Activated T-cell treated with anti-CD3 and anti-CD28 coated beads, Interleukin-2, amount 50 U/mL, for 24 hours (primary cell): ENCODE results near the gene ITPR1.

Experiments
- DNase-seq: peaks from one replicate; pipeline ENCODE4 v3.0.0-alpha.2; 2020
- H3K27ac Mint-ChIP-seq: 2 replicates; pipeline ENCODE4 v1.8.0; 2020; ENCODE audit warnings: mild to moderate bottlenecking, mixed read lengths
- H3K27me3 Mint-ChIP-seq: 2 replicates; pipeline ENCODE4 v1.8.0; 2020; ENCODE audit warnings: mixed read lengths
- H3K36me3 Mint-ChIP-seq: 2 replicates; pipeline ENCODE4 v1.8.0; 2020; ENCODE audit warnings: low read depth, mixed read lengths
- H3K4me1 Mint-ChIP-seq: 2 replicates; pipeline ENCODE4 v1.8.0; 2020; ENCODE audit warnings: low read depth, mixed read lengths
- H3K4me3 Mint-ChIP-seq: 2 replicates; pipeline ENCODE4 v1.8.0; 2020; ENCODE audit warnings: mild to moderate bottlenecking, moderate library complexity, mixed read lengths
- H3K9me3 Mint-ChIP-seq: 2 replicates; pipeline ENCODE4 v1.8.0; 2020; ENCODE audit warnings: mixed read lengths

ITPR1 gene

DNA sequence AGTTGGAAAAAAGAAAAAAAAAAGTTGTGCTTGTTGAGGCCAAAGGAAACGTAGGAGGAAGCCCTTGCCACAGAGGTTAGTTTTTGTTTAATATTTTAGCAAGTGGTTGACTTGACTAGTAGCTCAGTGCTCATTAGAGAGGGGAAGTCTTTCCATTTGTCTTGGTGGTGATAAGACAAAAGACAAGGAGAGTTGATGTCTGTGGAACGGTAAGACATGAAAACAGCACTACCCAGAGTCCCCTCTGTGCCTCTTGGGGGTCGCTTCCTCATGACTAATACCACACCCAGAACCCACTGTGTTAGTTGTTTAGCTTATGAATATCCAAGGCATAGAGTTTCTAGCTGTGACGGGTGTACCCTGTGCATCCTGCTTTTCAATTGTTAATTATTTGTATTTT, 211.4 kb downstream of the ITPR1 start:
- peaks cover 3% of the 10 kb centered on the region for H3K4me1 Mint-ChIP-seq
- no peaks in the 10 kb centered on the region for H3K9me3 Mint-ChIP-seq
- H3K36me3 Mint-ChIP-seq: peaks cover 75% of the 10 kb centered on the region
- DNase-seq: no peak
- no peaks in the 10 kb centered on the region for H3K27me3 Mint-ChIP-seq
- H3K27ac Mint-ChIP-seq: peak overlapping the region; percentile 20
- H3K4me3 Mint-ChIP-seq: no peak overlapping the region

DNA sequence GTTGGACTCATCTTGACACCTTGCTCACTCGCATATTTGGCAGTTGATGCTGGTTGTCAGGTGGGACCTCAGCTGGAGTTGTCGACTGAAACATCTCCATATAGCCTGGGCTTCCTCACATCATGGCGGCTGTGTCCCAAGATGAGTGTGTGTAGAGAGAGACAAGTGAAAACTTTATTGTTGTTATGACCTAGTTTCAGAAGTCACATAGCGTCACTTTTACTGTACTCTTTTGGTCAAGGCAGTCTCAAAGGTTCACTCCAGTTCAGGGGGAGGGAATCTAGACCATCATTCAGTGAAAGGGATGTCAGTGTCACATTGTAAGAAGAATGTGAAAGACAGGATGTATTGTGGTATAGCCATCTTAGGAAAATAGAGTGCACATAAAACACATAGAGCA, 214.2 kb downstream of the ITPR1 start:
- peak overlapping the region; percentile 30 for H3K27ac Mint-ChIP-seq
- no peaks in the 10 kb centered on the region for H3K27me3 Mint-ChIP-seq
- no peak overlapping the region for H3K4me3 Mint-ChIP-seq
- no peaks in the 10 kb centered on the region for H3K9me3 Mint-ChIP-seq
- no peak for DNase-seq
- H3K4me1 Mint-ChIP-seq: peaks cover 6% of the 10 kb centered on the region
- peaks cover 66% of the 10 kb centered on the region for H3K36me3 Mint-ChIP-seq

DNA sequence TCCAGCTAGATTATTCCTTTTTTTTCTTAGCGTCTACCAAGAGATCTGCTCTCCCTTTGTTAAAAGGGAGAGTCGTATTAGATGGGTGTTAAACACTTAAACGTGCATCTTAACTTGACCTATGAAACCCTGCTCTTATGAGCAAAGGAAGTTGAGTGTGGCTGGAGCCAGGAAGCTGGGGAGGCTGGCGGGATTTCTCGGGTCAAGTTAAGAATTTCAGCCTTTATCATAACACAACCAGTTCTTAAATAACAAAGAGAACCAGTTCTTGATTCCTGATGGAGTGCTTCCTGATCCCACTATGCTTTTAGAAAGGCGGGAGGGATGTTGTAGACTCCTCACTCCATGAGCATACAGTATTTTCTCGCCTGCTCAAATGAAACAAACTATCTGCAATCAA, 215.1 kb downstream of the ITPR1 start:
- Mint-ChIP-seq H3K27ac (no peak overlapping the region), H3K4me1 (peaks cover 4% of the 10 kb centered on the region), H3K36me3 (peaks cover 66% of the 10 kb centered on the region), H3K9me3 (no peaks in the 10 kb centered on the region), H3K4me3 (no peak overlapping the region), H3K27me3 (no peaks in the 10 kb centered on the region)
- no peak for DNase-seq

DNA sequence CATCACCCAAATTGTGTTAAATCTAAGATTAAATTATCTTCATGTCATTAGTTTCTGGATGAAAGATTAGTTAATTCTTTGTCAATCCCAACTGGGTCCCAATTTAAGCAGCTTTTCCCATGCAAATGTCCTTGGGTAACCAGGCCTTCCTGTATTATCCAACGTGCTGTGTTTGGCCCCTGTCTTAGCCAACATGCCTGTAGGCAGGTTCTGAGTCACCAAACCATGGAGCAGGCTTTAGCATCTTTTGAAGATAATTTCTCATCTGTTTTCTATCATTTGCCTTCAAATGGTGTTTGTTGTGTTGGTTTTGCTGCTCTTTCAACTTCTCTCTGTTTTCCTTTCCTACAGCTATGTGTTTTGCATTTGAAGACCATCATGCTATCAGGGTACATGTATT, 216.2 kb downstream of the ITPR1 start:
- peaks cover 3% of the 10 kb centered on the region for H3K4me1 Mint-ChIP-seq
- peaks cover 68% of the 10 kb centered on the region for H3K36me3 Mint-ChIP-seq

DNA sequence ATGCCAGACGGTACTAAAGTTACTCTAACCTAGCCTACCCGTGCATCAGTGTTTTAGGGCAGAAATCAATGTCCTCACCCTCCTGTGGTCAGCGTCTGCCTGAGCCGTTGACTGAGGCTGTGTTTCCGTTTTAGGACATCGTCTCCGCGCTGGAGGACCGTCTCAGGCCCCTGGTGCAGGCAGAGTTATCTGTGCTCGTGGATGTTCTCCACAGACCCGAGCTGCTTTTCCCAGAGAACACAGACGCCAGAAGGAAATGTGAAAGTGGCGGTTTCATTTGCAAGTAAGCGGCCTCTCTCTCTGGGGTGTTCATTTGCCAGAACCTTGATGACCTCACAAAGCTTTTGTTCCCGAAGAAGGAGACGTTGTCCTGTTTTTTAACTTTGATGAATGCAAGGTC, 217.0 kb downstream of the ITPR1 start:
- H3K4me3 Mint-ChIP-seq: no peak overlapping the region
- no peak for DNase-seq
- no peaks in the 10 kb centered on the region for H3K27me3 Mint-ChIP-seq
- peaks cover 3% of the 10 kb centered on the region for H3K4me1 Mint-ChIP-seq
- no peak overlapping the region for H3K27ac Mint-ChIP-seq
- H3K9me3 Mint-ChIP-seq: no peaks in the 10 kb centered on the region
- H3K36me3 Mint-ChIP-seq: peaks cover 68% of the 10 kb centered on the region

More for the DNA sequence above, 216.2 kb downstream of the ITPR1 start:
- no peaks in the 10 kb centered on the region for H3K9me3 Mint-ChIP-seq
- no peak overlapping the region for H3K4me3 Mint-ChIP-seq
- H3K27me3 Mint-ChIP-seq: no peaks in the 10 kb centered on the region
- H3K27ac Mint-ChIP-seq: no peak overlapping the region
- no peak for DNase-seq

DNA sequence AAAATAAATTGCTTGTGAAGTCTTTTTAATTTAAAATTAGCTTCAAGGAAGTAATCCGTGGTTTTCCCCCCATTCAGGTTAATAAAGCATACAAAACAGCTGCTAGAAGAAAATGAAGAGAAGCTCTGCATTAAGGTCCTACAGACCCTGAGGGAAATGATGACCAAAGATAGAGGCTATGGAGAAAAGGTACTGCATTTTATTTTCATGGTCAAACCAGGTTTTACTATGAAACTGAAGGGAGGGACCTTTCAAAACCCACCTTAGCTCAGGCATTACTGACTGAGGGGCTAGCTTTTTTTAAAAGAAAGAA, 218.5 kb downstream of the ITPR1 start:
- Mint-ChIP-seq H3K27me3 (no peaks in the 10 kb centered on the region), H3K4me1 (peaks cover 3% of the 10 kb centered on the region), H3K27ac (no peak overlapping the region), H3K9me3 (no peaks in the 10 kb centered on the region), H3K36me3 (peaks cover 60% of the 10 kb centered on the region), H3K4me3 (no peak overlapping the region)
- DNase-seq: no peak

DNA sequence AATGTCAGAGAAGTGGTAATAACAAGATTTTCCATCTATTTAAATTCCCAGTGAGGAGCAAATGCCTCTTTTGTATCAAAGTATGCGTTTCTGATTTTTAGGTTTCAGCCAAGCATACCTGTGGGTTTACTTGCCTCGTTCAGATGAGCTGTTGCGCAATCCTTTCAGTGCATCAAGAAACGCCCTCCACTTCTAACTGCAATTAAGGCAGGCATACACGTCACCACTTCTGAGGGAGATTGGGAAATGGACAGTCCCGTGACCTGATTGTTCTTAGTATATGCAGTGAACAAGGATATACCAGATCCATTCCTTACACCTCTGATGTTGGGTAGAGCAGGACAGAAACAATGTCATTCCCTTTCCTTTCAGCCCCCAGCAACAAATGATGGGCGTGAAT, 219.0 kb downstream of the ITPR1 start:
- no peaks in the 10 kb centered on the region for H3K27me3 Mint-ChIP-seq
- DNase-seq: no peak
- peaks cover 59% of the 10 kb centered on the region for H3K36me3 Mint-ChIP-seq

DNA sequence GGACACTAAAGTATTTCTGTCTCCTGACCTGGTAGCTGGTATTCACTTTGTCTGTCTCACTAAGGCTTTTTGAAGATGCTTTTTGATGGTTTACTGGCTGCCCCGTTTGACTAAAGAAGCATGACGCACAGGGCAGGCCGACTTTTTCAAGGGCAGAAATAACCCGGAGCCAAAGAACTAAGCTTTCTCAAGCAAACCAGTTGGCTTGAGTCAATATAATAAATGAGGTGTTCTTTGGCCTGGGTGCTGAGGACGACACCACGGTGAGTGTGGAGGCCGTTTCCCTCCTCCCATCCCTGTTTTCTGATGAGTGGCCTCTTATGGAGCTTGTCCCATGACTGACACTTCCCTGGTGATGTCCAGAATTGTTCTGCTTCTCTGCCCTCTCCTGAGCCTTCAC, 220.9 kb downstream of the ITPR1 start:
- H3K27me3 Mint-ChIP-seq: no peaks in the 10 kb centered on the region
- H3K9me3 Mint-ChIP-seq: no peaks in the 10 kb centered on the region
- no peak overlapping the region for H3K4me3 Mint-ChIP-seq
- peaks cover 3% of the 10 kb centered on the region for H3K4me1 Mint-ChIP-seq
- peaks cover 73% of the 10 kb centered on the region for H3K36me3 Mint-ChIP-seq
- H3K27ac Mint-ChIP-seq: no peak overlapping the region
- no peak for DNase-seq

More for the DNA sequence above, 219.0 kb downstream of the ITPR1 start:
- H3K4me1 Mint-ChIP-seq: peaks cover 3% of the 10 kb centered on the region
- no peak overlapping the region for H3K4me3 Mint-ChIP-seq
- no peaks in the 10 kb centered on the region for H3K9me3 Mint-ChIP-seq
- no peak overlapping the region for H3K27ac Mint-ChIP-seq

DNA sequence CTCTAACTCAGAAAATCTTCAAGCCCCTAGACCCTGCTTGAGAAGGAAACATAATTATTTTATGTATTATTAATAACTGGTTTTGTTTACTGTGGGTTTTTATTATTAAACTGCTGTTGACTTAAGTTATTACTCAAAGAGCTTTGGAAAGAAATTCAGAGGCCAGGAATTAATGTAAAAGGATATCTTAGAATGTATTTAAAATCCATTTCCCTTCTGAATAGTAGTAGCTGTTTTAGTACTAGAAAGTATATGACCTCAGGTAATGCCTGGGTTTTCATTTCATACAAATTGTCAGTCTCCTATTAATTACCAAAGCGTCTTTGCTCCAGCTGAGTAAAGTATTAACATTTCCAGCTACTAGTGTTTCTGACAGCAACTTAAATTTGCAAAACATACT, 223.1 kb downstream of the ITPR1 start:
- Mint-ChIP-seq H3K36me3 (peaks cover 78% of the 10 kb centered on the region), H3K9me3 (no peaks in the 10 kb centered on the region)

DNA sequence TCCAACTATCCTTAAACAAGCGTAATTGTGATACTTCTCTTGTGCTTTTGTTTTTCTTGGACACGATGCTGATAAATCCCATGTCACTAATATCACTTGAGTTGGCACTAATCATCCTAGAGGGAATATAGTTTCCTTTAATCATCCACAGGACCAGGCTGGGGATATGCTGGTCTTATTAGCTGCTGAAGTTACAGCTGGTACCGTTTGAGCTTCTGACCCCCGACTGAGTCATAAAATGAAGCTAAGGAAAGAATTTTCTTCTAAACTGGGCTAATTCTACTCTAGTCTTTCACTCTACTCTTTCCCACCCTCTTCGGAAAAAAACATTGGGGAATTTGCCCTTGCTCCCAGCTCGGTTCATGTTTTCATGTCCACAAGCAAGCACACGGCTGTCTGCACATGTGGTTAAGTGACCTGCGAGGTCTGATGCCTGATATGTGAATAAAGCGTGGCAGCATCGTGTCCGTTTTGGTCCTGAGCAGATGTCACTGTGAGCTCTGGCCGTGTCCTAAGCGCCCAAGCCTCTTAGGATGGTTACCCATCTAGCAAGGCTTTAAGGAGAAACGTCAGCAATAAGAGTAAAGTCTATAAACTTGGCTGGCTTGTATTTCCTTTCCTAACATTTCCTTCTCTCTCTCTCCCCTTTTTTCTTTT, 223.7 kb downstream of the ITPR1 start:
- Mint-ChIP-seq H3K4me3 (no peak overlapping the region), H3K9me3 (no peaks in the 10 kb centered on the region), H3K4me1 (peaks cover 14% of the 10 kb centered on the region), H3K27ac (no peak overlapping the region), H3K36me3 (peaks cover 77% of the 10 kb centered on the region), H3K27me3 (no peaks in the 10 kb centered on the region)
- DNase-seq: no peak

More for the DNA sequence above, 223.1 kb downstream of the ITPR1 start:
- DNase-seq: no peak
- Mint-ChIP-seq H3K4me3 (no peak overlapping the region), H3K27me3 (no peaks in the 10 kb centered on the region), H3K27ac (no peak overlapping the region), H3K4me1 (peaks cover 11% of the 10 kb centered on the region)

DNA sequence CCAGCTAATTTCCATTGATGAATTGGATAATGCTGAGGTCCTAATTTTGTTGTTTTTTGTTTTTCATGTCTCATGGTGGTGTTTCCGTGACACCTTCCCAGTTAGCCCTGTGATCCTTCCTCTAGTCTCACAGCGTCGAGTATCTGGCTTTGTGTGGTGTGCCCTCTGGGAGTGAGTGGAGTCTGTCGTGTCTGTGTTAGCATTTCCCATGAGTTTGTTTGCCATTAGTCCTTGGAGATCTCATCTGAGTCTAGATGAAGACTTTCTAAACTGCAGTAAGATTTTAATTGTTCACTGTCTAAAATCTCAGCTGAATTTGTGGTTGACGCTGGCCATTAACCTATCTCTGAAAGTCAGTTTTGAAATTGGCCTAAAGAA, 224.2 kb downstream of the ITPR1 start:
- Mint-ChIP-seq H3K9me3 (no peaks in the 10 kb centered on the region), H3K4me3 (no peak overlapping the region), H3K27me3 (no peaks in the 10 kb centered on the region), H3K4me1 (peaks cover 18% of the 10 kb centered on the region), H3K36me3 (peaks cover 72% of the 10 kb centered on the region), H3K27ac (no peak overlapping the region)
- no peak for DNase-seq

DNA sequence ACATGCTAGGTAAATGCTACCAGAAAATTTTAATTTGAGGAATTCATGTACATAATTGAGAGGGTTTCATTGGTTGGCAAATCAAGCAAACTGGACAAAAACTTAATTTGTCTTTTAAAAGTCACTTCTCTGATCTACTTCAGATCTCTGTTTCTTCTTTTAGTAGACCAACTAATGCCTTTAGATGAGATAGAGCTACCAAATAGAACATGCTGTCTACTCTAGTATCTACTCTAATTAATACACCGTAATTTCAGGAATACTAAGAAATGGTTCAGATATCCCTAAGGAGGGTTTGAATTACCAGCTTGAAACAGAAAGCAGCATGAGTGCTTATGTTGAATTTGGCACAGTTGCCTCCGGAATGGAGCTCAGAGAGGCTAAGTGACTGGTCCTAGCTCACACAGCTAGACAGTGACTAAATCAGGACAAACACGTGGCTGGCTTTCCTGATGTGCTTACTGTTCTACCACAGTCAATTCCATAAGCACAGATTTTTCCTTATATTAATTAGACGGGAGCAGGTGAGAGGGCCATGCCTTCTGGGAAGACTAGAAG, 225.1 kb downstream of the ITPR1 start:
- no peaks in the 10 kb centered on the region for H3K9me3 Mint-ChIP-seq
- DNase-seq: no peak
- H3K27ac Mint-ChIP-seq: no peak overlapping the region
- no peak overlapping the region for H3K4me3 Mint-ChIP-seq
- H3K4me1 Mint-ChIP-seq: peaks cover 23% of the 10 kb centered on the region
- H3K36me3 Mint-ChIP-seq: peaks cover 63% of the 10 kb centered on the region
- no peaks in the 10 kb centered on the region for H3K27me3 Mint-ChIP-seq

DNA sequence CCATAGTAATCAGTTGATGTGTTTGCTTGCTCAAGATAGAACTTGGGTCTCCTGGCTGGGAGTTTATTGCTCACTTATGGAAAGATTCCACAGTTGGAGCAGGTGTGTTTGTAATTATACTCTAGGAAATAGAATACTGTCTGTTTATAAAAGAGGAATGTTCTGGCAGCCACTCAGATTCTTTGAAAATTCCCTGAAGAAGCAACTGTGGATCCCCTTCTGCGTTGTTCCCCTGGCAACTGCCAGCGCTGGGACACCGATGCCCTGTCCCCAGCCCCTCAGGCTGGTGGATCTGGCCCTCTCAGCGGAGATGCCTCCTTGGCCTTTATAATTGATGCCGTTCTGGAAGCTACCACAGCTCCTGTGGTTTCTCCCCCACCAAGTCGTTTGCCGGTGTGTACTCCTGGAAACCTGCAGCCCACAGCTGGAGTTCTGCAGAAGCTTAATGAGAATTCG, 225.9 kb downstream of the ITPR1 start:
- H3K4me1 Mint-ChIP-seq: peaks cover 23% of the 10 kb centered on the region
- no peak overlapping the region for H3K4me3 Mint-ChIP-seq
- H3K9me3 Mint-ChIP-seq: no peaks in the 10 kb centered on the region
- H3K36me3 Mint-ChIP-seq: peaks cover 61% of the 10 kb centered on the region
- no peak for DNase-seq
- no peak overlapping the region for H3K27ac Mint-ChIP-seq
- H3K27me3 Mint-ChIP-seq: no peaks in the 10 kb centered on the region

DNA sequence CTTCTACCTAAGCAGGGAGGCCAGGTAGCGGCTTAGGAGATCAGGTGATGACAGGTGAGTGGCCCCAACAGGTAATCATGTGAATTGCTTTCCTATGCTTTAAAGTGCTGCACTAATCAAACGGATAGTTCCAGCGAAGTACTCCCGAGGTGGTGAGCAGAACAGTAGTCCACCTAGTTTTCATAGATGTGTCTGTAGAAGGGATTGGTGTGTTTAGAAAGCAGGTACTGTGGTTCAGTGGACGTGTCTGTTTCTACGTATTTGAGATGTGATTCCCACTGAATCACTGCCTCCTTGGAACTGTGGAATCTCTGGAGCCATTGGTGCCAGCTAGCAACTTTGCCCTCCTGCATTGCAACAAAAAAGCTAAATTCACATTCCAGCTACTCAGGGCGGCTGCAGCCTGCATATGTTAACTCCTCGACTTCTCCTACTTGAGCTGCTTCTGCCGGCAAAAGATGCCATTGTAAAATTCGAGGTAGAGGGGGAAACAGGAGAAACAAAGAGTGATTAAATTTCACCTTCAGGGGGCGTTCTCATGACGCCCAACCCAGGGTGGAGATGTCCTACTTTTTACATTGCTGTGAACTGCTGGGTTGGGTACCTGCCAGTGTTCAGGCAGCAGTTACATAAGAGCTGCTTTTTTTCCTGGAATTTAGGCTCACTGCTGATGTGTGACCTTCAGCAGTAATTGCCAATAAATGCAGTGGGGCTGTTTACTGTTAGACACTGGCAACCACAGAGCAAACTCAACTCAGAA, 227.3 kb downstream of the ITPR1 start:
- Mint-ChIP-seq H3K9me3 (no peaks in the 10 kb centered on the region), H3K4me3 (no peak overlapping the region), H3K27ac (no peak overlapping the region), H3K4me1 (peaks cover 23% of the 10 kb centered on the region), H3K36me3 (peaks cover 60% of the 10 kb centered on the region), H3K27me3 (no peaks in the 10 kb centered on the region)
- no peak for DNase-seq

DNA sequence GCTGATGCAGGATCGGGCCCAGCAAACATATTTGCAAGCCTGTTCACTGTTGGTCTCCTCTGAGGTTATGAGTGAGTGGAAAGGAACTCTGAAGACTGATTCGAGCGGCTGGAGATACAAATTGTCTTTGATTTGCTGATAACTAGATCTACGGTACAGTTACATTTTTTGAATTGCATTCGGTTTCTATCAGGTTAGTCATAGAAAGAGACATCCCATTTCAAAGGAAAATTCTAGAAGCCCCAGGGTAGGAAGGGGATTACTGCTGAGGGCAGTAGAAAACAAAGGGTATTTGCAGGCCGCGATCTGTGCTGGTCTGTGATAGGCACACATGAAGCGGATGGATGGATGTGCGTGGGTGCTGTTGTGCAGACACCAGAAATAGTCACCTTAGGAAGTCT, 228.4 kb downstream of the ITPR1 start:
- H3K27me3 Mint-ChIP-seq: no peaks in the 10 kb centered on the region

More for the DNA sequence above, 228.4 kb downstream of the ITPR1 start:
- DNase-seq: no peak
- Mint-ChIP-seq H3K27ac (peak overlapping the region; percentile 24), H3K9me3 (no peaks in the 10 kb centered on the region), H3K36me3 (peaks cover 64% of the 10 kb centered on the region), H3K4me3 (no peak overlapping the region), H3K4me1 (peaks cover 27% of the 10 kb centered on the region)
